Neural crest cell (in vitro differentiated cells): ENCODE measurements around the gene HDAC9. TPM values are rescaled to one million over a fixed set of nuclear protein-coding genes. Genes with fewer than 3 reads are reported as not detected.

Experiments used
- DNase-seq: peaks from one replicate; pipeline ENCODE4 v3.0.0; 2021; ENCODE audit warnings: low read depth, mixed read lengths, low spot score
- H3K27ac Mint-ChIP-seq: one replicate; pipeline ENCODE4 v1.8.0; 2021; ENCODE audit warnings: mild to moderate bottlenecking, mixed read lengths; ENCODE audit not compliant: unreplicated experiment
- H3K27me3 Mint-ChIP-seq: 2 replicates; pipeline ENCODE4 v1.8.0; 2021; ENCODE audit warnings: low read depth, mild to moderate bottlenecking, mixed read lengths
- H3K36me3 Mint-ChIP-seq: 2 replicates; pipeline ENCODE4 v1.8.0; 2021; ENCODE audit warnings: low read depth, mild to moderate bottlenecking, mixed read lengths
- H3K4me1 Mint-ChIP-seq: 2 replicates; pipeline ENCODE4 v1.8.0; 2021; ENCODE audit warnings: mixed read lengths
- H3K4me3 Mint-ChIP-seq: one replicate; pipeline ENCODE4 v1.8.0; 2021; ENCODE audit warnings: mild to moderate bottlenecking, mixed read lengths
- H3K9me3 Mint-ChIP-seq: 2 replicates; pipeline ENCODE4 v1.8.0; 2021; ENCODE audit warnings: mixed read lengths
- total RNA-seq: library from RNA; stranded (reverse); gene quantifications from 2 replicates; pipeline ENCODE4 v1.2.1, GENCODE V29; 2021
- TF ChIP-seq, protein P1 (sequence below): fragments of 200-600 bp; sonication (generic); conservative IDR thresholded peaks from 2 replicates; pipeline ENCODE4 v1.5.0; 2021; ENCODE audit warnings: antibody characterized with exemption, mild to moderate bottlenecking

HDAC9 gene
- total RNA-seq, 1 donor from 2014 or later = 32.3 TPM

DNA sequence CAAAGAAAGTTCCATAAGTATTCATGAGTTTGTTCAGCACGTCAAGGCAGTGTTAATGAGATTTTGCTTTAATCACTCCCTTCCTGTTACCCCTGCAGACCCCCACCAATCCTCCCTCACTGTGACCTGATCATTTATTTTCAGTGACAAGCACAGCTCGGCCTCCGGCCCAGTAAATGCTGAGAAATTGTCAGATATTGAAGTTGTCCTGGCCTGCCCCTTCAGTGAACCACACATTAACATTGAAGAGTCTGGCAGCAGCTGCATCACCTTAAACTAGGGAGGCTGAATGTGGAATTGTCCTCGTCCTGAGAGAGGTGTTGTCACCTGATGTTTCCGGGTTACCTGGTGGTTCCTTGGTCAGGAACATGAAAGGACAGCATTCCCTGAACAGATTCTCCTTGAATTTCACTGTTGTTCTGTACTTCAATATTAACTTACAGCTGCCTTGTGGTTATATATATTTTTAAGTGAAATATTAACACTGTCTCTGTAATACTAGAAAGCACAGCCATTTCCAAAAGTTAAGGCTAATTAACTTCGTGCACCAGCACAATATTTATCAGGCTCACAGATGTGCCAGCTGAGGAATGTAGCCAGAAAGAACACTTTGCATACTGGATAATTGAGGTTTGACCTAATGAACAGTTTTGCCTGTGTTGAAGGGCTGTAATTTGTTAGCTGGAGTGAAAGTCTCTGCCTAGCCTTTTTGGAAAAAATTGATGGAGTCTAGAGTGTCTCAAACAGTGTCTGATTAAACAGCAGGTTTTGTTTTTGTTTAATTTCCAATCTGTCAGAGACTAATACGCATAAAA lies 265.3 kb downstream of the HDAC9 start:
- Mint-ChIP-seq H3K9me3 (no peaks in the 10 kb centered on the region), H3K27ac (no peak overlapping the region), H3K27me3 (no peaks in the 10 kb centered on the region), H3K4me1 (no peaks in the 10 kb centered on the region), H3K36me3 (no peaks in the 10 kb centered on the region), H3K4me3 (no peak overlapping the region)
- DNase-seq = no peak
- TF ChIP-seq, protein P1, sequence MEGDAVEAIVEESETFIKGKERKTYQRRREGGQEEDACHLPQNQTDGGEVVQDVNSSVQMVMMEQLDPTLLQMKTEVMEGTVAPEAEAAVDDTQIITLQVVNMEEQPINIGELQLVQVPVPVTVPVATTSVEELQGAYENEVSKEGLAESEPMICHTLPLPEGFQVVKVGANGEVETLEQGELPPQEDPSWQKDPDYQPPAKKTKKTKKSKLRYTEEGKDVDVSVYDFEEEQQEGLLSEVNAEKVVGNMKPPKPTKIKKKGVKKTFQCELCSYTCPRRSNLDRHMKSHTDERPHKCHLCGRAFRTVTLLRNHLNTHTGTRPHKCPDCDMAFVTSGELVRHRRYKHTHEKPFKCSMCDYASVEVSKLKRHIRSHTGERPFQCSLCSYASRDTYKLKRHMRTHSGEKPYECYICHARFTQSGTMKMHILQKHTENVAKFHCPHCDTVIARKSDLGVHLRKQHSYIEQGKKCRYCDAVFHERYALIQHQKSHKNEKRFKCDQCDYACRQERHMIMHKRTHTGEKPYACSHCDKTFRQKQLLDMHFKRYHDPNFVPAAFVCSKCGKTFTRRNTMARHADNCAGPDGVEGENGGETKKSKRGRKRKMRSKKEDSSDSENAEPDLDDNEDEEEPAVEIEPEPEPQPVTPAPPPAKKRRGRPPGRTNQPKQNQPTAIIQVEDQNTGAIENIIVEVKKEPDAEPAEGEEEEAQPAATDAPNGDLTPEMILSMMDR = no peak

DNA sequence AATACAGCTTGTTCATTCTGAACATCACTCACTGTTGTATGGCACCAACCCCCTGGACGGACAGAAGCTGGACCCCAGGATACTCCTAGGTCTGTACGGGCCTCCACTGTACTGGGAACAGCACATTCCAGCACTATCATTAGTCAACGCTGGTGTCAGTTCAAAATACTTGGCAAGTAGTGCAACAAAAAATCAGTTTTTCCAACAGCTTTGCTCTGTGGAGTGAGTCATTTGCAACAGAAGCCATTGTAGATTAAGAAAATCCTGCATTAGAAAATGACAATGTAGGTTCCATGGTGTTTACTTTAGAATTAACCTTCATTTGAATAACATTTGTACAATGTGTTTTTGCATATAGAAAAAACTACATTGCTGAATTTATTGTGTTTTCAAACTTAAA lies 266.6 kb downstream of the HDAC9 start:
- DNase-seq = no peak
- Mint-ChIP-seq H3K9me3 (no peaks in the 10 kb centered on the region), H3K4me3 (no peak overlapping the region), H3K27me3 (no peaks in the 10 kb centered on the region), H3K36me3 (no peaks in the 10 kb centered on the region), H3K4me1 (no peaks in the 10 kb centered on the region), H3K27ac (no peak overlapping the region)
- TF ChIP-seq, protein P1 = no peak

DNA sequence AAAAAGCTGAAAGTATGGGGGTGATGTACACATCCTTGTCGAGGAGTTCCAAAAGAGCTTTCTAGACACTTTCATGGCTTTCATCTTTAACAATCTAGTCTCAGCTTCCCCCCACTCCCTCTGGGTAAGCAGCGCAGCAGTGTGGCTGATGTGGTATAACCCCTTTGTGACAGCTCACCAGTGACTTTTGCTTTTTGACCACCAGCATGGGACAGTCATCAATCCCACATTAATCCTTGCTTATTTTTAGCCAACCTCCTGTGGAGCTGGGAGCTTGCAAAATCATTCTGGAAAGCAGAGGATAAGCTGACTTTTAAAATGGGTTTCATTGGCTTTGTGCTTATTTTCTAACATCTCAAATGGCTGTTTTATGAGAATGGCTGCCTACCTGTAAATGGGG lies 272.7 kb downstream of the HDAC9 start:
- Mint-ChIP-seq H3K4me1 (no peaks in the 10 kb centered on the region), H3K4me3 (no peak overlapping the region), H3K27ac (no peak overlapping the region), H3K27me3 (no peaks in the 10 kb centered on the region), H3K36me3 (no peaks in the 10 kb centered on the region), H3K9me3 (no peaks in the 10 kb centered on the region)
- DNase-seq = no peak
- TF ChIP-seq, protein P1 = no peak

DNA sequence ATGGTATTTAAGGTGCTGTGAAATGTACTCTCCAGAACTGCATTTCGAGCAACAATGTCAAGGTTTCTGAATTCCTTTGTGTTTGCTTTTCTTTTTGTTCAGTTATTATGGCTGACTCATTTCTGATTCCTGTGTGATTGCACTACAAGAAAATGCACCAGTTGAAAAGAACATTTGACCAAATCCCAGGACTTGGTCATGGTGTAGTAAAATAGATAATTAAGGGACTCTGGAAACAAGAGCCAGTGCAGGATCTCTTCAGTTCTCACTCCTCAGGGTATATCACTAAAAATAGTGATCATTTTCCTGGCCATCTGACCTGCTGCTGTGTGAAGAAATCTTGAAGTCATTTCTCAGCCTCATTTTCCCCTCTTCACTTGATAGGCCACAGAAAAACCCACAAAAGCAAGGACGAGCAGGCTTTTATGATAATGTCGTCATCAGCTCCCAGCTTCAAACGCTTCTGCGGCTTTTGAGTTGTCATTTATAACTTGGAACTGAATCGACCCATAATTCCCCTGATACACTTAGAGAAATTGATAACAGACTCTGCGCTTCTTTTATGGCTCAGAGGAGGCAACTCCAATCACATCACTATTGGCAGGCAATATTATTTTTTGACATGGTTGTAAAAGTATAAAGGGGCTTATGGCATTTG lies 274.7 kb downstream of the HDAC9 start:
- no peak overlapping the region for H3K27ac Mint-ChIP-seq
- no peaks in the 10 kb centered on the region for H3K27me3 Mint-ChIP-seq
- no peaks in the 10 kb centered on the region for H3K9me3 Mint-ChIP-seq
- no peaks in the 10 kb centered on the region for H3K36me3 Mint-ChIP-seq
- TF ChIP-seq, protein P1 = no peak
- no peak for DNase-seq
- H3K4me3 Mint-ChIP-seq = no peak overlapping the region
- no peaks in the 10 kb centered on the region for H3K4me1 Mint-ChIP-seq

DNA sequence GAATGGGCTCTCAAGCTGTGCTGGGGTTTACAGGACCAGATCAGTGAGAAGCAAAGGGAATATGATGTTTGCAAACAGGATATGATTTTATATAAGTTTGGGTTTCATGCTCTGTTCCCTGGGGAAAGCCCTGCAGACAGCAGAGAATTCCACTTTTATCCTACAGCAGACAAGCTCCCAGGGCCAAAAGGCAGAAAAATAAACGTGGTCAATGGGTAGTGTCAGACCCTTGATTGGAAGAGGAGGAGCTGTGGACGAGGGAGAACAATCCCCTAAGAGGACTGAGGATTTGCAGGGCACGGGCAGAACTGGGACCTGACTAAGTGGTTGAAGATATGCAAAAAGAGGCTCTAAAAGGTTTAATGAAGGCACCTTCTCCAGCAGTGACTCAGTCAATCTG lies 275.3 kb downstream of the HDAC9 start:
- no peak for DNase-seq

More for the DNA sequence above, 275.3 kb downstream of the HDAC9 start:
- Mint-ChIP-seq H3K4me1 (no peaks in the 10 kb centered on the region), H3K27ac (no peak overlapping the region), H3K4me3 (no peak overlapping the region), H3K27me3 (no peaks in the 10 kb centered on the region), H3K36me3 (no peaks in the 10 kb centered on the region), H3K9me3 (no peaks in the 10 kb centered on the region)
- TF ChIP-seq, protein P1 = no peak
